H9 (cell line): ENCODE data around the gene LNX2. TPM values are rescaled to one million over a fixed set of nuclear protein-coding genes. Genes with fewer than 3 reads are reported as not detected.

ENCODE experiments used
- DNase-seq: peaks from one replicate; pipeline ENCODE4 v3.0.0-alpha.2; 2017
- H2AFZ ChIP-seq: one replicate; pipeline ENCODE4 v1.6.1; 2013; ENCODE audit warnings: mild to moderate bottlenecking, low read length, control low read depth, moderate library complexity
- H2AK5ac ChIP-seq: 2 replicates; pipeline ENCODE4 v1.6.1; 2013; ENCODE audit warnings: low read length, control low read depth, mixed read lengths; ENCODE audit not compliant: insufficient read length
- H2BK120ac ChIP-seq: one replicate; pipeline ENCODE4 v1.6.1; 2013; ENCODE audit warnings: low read depth, mild to moderate bottlenecking, low read length, control low read depth, inconsistent platforms; ENCODE audit not compliant: poor library complexity, severe bottlenecking
- H2BK12ac ChIP-seq: 2 replicates; pipeline ENCODE4 v1.6.1; 2013; ENCODE audit warnings: low read length, control low read depth, mixed read lengths, low read depth; ENCODE audit not compliant: insufficient read length
- H2BK15ac ChIP-seq: 2 replicates; pipeline ENCODE4 v1.6.1; 2013; ENCODE audit warnings: low read depth, low read length, control low read depth
- H2BK20ac ChIP-seq: one replicate; pipeline ENCODE4 v1.6.1; 2013; ENCODE audit warnings: low read depth, mild to moderate bottlenecking, low read length, control low read depth, inconsistent platforms; ENCODE audit not compliant: poor library complexity, severe bottlenecking
- H2BK5ac ChIP-seq: 2 replicates; pipeline ENCODE4 v1.6.1; 2013; ENCODE audit warnings: low read length, control low read depth, mixed read lengths; ENCODE audit not compliant: insufficient read length
- H3K14ac ChIP-seq: 2 replicates; pipeline ENCODE4 v1.6.1; 2013; ENCODE audit warnings: low read length, control low read depth; ENCODE audit not compliant: insufficient read depth
- H3K18ac ChIP-seq: 2 replicates; pipeline ENCODE4 v1.6.1; 2013; ENCODE audit warnings: low read depth, mild to moderate bottlenecking, mixed read lengths, low read length, control low read depth; ENCODE audit not compliant: insufficient read length
- H3K23ac ChIP-seq: 2 replicates; pipeline ENCODE4 v1.6.1; 2013; ENCODE audit warnings: low read length, control low read depth, mixed read lengths, low read depth; ENCODE audit not compliant: insufficient read length
- H3K23me2 ChIP-seq: 2 replicates; pipeline ENCODE4 v1.6.1; 2013; ENCODE audit warnings: low read depth, mild to moderate bottlenecking, mixed read lengths, low read length, control low read depth; ENCODE audit not compliant: insufficient read length, poor library complexity, severe bottlenecking
- H3K27ac ChIP-seq: 2 replicates; pipeline ENCODE4 v1.5.1; 2013; ENCODE audit warnings: low read length, control low read depth, mixed read lengths, low read depth; ENCODE audit not compliant: insufficient read length
- H3K27me3 ChIP-seq: 2 replicates; pipeline ENCODE4 v1.6.1; 2013; ENCODE audit warnings: low read length, control low read depth, inconsistent platforms; ENCODE audit not compliant: insufficient read depth
- H3K4ac ChIP-seq: 2 replicates; pipeline ENCODE4 v1.6.1; 2013; ENCODE audit warnings: low read depth, mild to moderate bottlenecking, control low read depth, inconsistent platforms, low read length, moderate library complexity
- H3K4me1 ChIP-seq: 2 replicates; pipeline ENCODE4 v1.6.1; 2013; ENCODE audit warnings: low read length, control low read depth, inconsistent platforms; ENCODE audit not compliant: insufficient read depth
- H3K4me2 ChIP-seq: 2 replicates; pipeline ENCODE4 v1.6.1; 2013; ENCODE audit warnings: low read length, control low read depth, mixed read lengths; ENCODE audit not compliant: insufficient read length, insufficient read depth
- H3K56ac ChIP-seq: 2 replicates; pipeline ENCODE4 v1.6.1; 2013; ENCODE audit warnings: low read depth, mild to moderate bottlenecking, mixed read lengths, low read length, control low read depth; ENCODE audit not compliant: insufficient read length
- H3K79me1 ChIP-seq: 2 replicates; pipeline ENCODE4 v1.6.1; 2013; ENCODE audit warnings: low read depth, mild to moderate bottlenecking, moderate library complexity, low read length, control low read depth, inconsistent platforms; ENCODE audit not compliant: insufficient read depth, poor library complexity, severe bottlenecking
- H3K79me2 ChIP-seq: 2 replicates; pipeline ENCODE4 v1.6.1; 2013; ENCODE audit warnings: low read length, control low read depth, inconsistent platforms; ENCODE audit not compliant: insufficient read depth
- H3K9ac ChIP-seq: 2 replicates; pipeline ENCODE4 v1.6.1; 2013; ENCODE audit warnings: low read length, control low read depth, mixed read lengths; ENCODE audit not compliant: insufficient read length; ENCODE audit errors: extremely low read depth
- H3K9me3 ChIP-seq: one replicate; pipeline ENCODE4 v1.6.1; 2013; ENCODE audit warnings: low read depth, low read length, inconsistent platforms; ENCODE audit not compliant: control insufficient read depth
- H3T11ph ChIP-seq: one replicate; pipeline ENCODE4 v1.6.1; 2013; ENCODE audit warnings: mild to moderate bottlenecking, low read length, control low read depth, inconsistent platforms
- H4K20me1 ChIP-seq: one replicate; pipeline ENCODE4 v1.6.1; 2013; ENCODE audit not compliant: control insufficient read depth, insufficient read length, insufficient read depth
- H4K5ac ChIP-seq: 2 replicates; pipeline ENCODE4 v1.6.1; 2013; ENCODE audit warnings: low read depth, mild to moderate bottlenecking, mixed read lengths, low read length, control low read depth; ENCODE audit not compliant: insufficient read length
- H4K8ac ChIP-seq: replicated peaks from 2 replicates; pipeline ENCODE4 v1.6.1; 2013; ENCODE audit warnings: low read length, control low read depth, mixed read lengths, low read depth; ENCODE audit not compliant: insufficient read length
- H4K91ac ChIP-seq: 2 replicates; pipeline ENCODE4 v1.6.1; 2013; ENCODE audit warnings: low read depth, mild to moderate bottlenecking, moderate library complexity, mixed read lengths, low read length, control low read depth; ENCODE audit not compliant: insufficient read length
- H3K27ac Mint-ChIP-seq, 3 experiments: 2 replicates in 2 of 3; 3 replicates in 1 of 3; pipeline ENCODE4 v1.8.0; 2020 to 2021; ENCODE audit warnings: mixed read lengths in 3 of 3, mild to moderate bottlenecking in 1 of 3, moderate library complexity in 1 of 3
- H3K27me3 Mint-ChIP-seq: 2 replicates; pipeline ENCODE4 v1.8.0; 2021; ENCODE audit warnings: low read depth, mild to moderate bottlenecking, moderate library complexity, mixed read lengths
- H3K36me3 Mint-ChIP-seq, 3 experiments: 2 replicates in 2 of 3; 3 replicates in 1 of 3; pipeline ENCODE4 v1.8.0; 2020 to 2021; ENCODE audit warnings: low read depth in 3 of 3, mixed read lengths in 3 of 3; ENCODE audit not compliant: insufficient read depth in 1 of 3
- H3K4me1 Mint-ChIP-seq, 2 experiments: 2 replicates each; pipeline ENCODE4 v1.8.0; 2020; ENCODE audit warnings: mixed read lengths in 2 of 2
- H3K4me3 Mint-ChIP-seq, 2 experiments: 2 replicates in 1 of 2; 3 replicates in 1 of 2; pipeline ENCODE4 v1.8.0; 2020 to 2021; ENCODE audit warnings: mild to moderate bottlenecking in 2 of 2, mixed read lengths in 2 of 2, moderate library complexity in 1 of 2
- H3K9me3 Mint-ChIP-seq, 2 experiments: 2 replicates in 1 of 2; 3 replicates in 1 of 2; pipeline ENCODE4 v1.8.0; 2020; ENCODE audit warnings: mild to moderate bottlenecking in 2 of 2, mixed read lengths in 2 of 2, moderate library complexity in 1 of 2
- CTCF ChIP-seq: fragments of 200-600 bp; sonication (generic); conservative IDR thresholded peaks from 3 replicates; pipeline ENCODE4 v1.8.0; 2021; ENCODE audit warnings: antibody characterized with exemption, mild to moderate bottlenecking
- WGBS: extraction: QIAGEN DNeasy Blood & Tissue Kit; methylation state at CpG from one replicate; pipeline ENCODE4 v1.1.7; 2013; ENCODE audit warnings: missing lambda C conversion rate, low lambda C conversion rate, mixed read lengths; ENCODE audit not compliant: insufficient read length; ENCODE audit errors: extremely low coverage; 5-methylcytosine and 5-hydroxymethylcytosine counted together
- total RNA-seq: library from RNA; stranded (reverse); gene quantifications from 2 replicates; pipeline ENCODE4 v1.2.1, GENCODE V29; 2021

Gene LNX2
- total RNA-seq, 1 experiment from 2014 or later: 12.4 TPM

- Mint-ChIP-seq H3K36me3 (peaks cover 0 to 3% (median 0%) of the 10 kb centered on the region in 3 experiments; a peak in 3 of 7 replicates), H3K4me1 (no peaks in the 10 kb centered on the region), H3K27me3 (no peaks in the 10 kb centered on the region), H3K9me3 (no peaks in the 10 kb centered on the region), H3K4me3 (no peak overlapping the region), H3K27ac (no peak overlapping the region; a peak in 1 of 7 replicates)
- Histone ChIP-seq H3K23ac (no peak overlapping the region), H2AK5ac (no peak overlapping the region), H3T11ph (no peak overlapping the region), H4K91ac (no peak overlapping the region), H3K18ac (no peak overlapping the region), H4K8ac (no peak overlapping the region), H4K5ac (no peak overlapping the region), H3K14ac (no peak overlapping the region), H3K4ac (no peak overlapping the region), H2BK120ac (no peak overlapping the region), H4K20me1 (no peaks in the 10 kb centered on the region), H3K4me2 (no peak overlapping the region), H3K79me1 (no peaks in the 10 kb centered on the region), H3K56ac (no peak overlapping the region), H3K9ac (no peak overlapping the region), H2BK12ac (no peak overlapping the region), H3K79me2 (no peaks in the 10 kb centered on the region), H3K27ac (no peak overlapping the region), H3K27me3 (peaks cover 2% of the 10 kb centered on the region; the same call in 1 of the 2 replicates), H2BK20ac (no peak overlapping the region), H3K9me3 (no peaks in the 10 kb centered on the region), H3K4me1 (no peaks in the 10 kb centered on the region), H2BK5ac (no peak overlapping the region), H3K23me2 (no peaks in the 10 kb centered on the region), H2AFZ (no peak overlapping the region), H2BK15ac (no peak overlapping the region)
- no peak for TF ChIP-seq CTCF
- DNase-seq: no peak
- WGBS: no CpG with 5 or more reads among the region's 1 CpG
Measured at GRCh38 chr13:27574661-27575060, 45.7 kb downstream of the LNX2 start.
